K562 (cell line): ENCODE results near the gene IL27RA. TPM values are rescaled to one million over a fixed set of nuclear protein-coding genes. Genes with fewer than 3 reads are reported as not detected.

ENCODE experiments used
- ATAC-seq: fragments of 200-7000 bp; cut with Tn5 transposase; 3 replicates; pipeline ENCODE4 v1.9.1; 2020; ENCODE audit warnings: moderate library complexity
- BruUV-seq: library from RNA; stranded (reverse); fragments of 400-500 nt; replicated peaks from 2 replicates; lab custom pipeline; 2021; lab: Mats Ljungman, UMichigan
- CTCF ChIA-PET: fragments of 300-600 bp; formaldehyde crosslinking; extraction: SDS; loops from one replicate; lab custom pipeline; 2021; ENCODE audit warnings: low intra/inter-chr PET ratio; lab: Yijun Ruan, JAX
- POLR2A ChIA-PET: fragments of 300-600, 350-650 bp; sonication (Branson Sonifier 250); formaldehyde crosslinking; extraction: SDS; loops from one replicate; lab custom pipeline; 2021; ENCODE audit warnings: antibody characterized with exemption, inconsistent platforms; lab: Yijun Ruan, JAX
- DNase-seq, 4 experiments: peaks; one replicate each; pipeline versions ENCODE4 v3.0.0 to v3.0.0-alpha.2; 2011 to 2018; ENCODE audit warnings: low spot score in 3 of 4, mixed read lengths in 3 of 4; ENCODE audit errors: extremely low read depth in 1 of 4
- FAIRE-seq: peaks from 2 replicates; lab custom pipeline; 2011; peaks lifted over from hg19 to GRCh38; lab: Jason Lieb, UNC
- H2AFZ ChIP-seq: 2 replicates; pipeline ENCODE4 v1.6.0; 2011; ENCODE audit warnings: low read depth, low read length, control low read depth, inconsistent platforms
- H3K27ac ChIP-seq: fragments of 200-600 bp; 3 replicates; pipeline ENCODE4 v1.8.0; 2011; ENCODE audit warnings: low read depth, mild to moderate bottlenecking, control low read depth, inconsistent platforms, low read length, moderate library complexity, mixed read lengths; ENCODE audit errors: extremely low read depth
- H3K27me3 ChIP-seq, 2 experiments: fragments of 300-600 bp in 1 of 2; 2 replicates in 1 of 2; 3 replicates in 1 of 2; pipeline versions ENCODE4 v1.6.0 to v1.8.0; 2011; ENCODE audit warnings: inconsistent platforms in 2 of 2, low read length in 2 of 2, mild to moderate bottlenecking in 1 of 2, mixed read lengths in 1 of 2, moderate library complexity in 1 of 2; ENCODE audit not compliant: control insufficient read depth in 2 of 2, insufficient read depth in 2 of 2
- H3K36me3 ChIP-seq: fragments of 300-600 bp; 3 replicates; pipeline ENCODE4 v1.8.0; 2011; ENCODE audit warnings: mild to moderate bottlenecking, low read length, inconsistent platforms; ENCODE audit not compliant: control insufficient read depth, insufficient read depth
- H3K4me1 ChIP-seq, 2 experiments: fragments of 200-600 bp in 1 of 2; replicated peaks in 1 of 2; 2 replicates in 1 of 2; 3 replicates in 1 of 2; pipeline versions ENCODE4 v1.5.1 to v1.8.0; 2011; ENCODE audit warnings: inconsistent platforms in 2 of 2, low read length in 2 of 2, mild to moderate bottlenecking in 1 of 2, mixed read lengths in 1 of 2, moderate library complexity in 1 of 2; ENCODE audit not compliant: control insufficient read depth in 2 of 2, insufficient read depth in 2 of 2
- H3K4me2 ChIP-seq: 2 replicates; pipeline ENCODE4 v1.6.1; 2011; ENCODE audit warnings: low read length, control low read depth, inconsistent platforms, mixed read lengths; ENCODE audit not compliant: insufficient read depth
- H3K4me3 ChIP-seq: fragments of 200-600 bp; sonication (generic), shearing (Covaris generic); 2 replicates; pipeline ENCODE4 v1.5.1; 2016; ENCODE audit warnings: control low read depth, inconsistent platforms
- H3K79me2 ChIP-seq: fragments of 200-600 bp; 3 replicates; pipeline ENCODE4 v1.8.0; 2011; ENCODE audit warnings: low read length, inconsistent platforms; ENCODE audit not compliant: control insufficient read depth, insufficient read depth
- H3K9ac ChIP-seq, 2 experiments: 2 replicates each; pipeline versions ENCODE4 v1.6.0 to v1.6.1; 2011; ENCODE audit warnings: low read depth in 2 of 2, low read length in 2 of 2, control low read depth in 1 of 2, inconsistent platforms in 1 of 2, mild to moderate bottlenecking in 1 of 2, mixed read lengths in 1 of 2; ENCODE audit not compliant: insufficient read depth in 1 of 2
- H3K9me1 ChIP-seq: one replicate; pipeline ENCODE4 v1.6.0; 2011; ENCODE audit warnings: inconsistent platforms, mild to moderate bottlenecking, low read length, moderate library complexity; ENCODE audit not compliant: control insufficient read depth, insufficient read depth
- H3K9me3 ChIP-seq: replicated peaks from 2 replicates; pipeline ENCODE4 v1.5.1; 2011; ENCODE audit warnings: low read depth, low read length, inconsistent platforms; ENCODE audit not compliant: control insufficient read depth, insufficient read depth
- H4K20me1 ChIP-seq: replicated peaks from 2 replicates; pipeline ENCODE4 v1.6.1; 2011; ENCODE audit warnings: low read length, inconsistent platforms, mixed read lengths; ENCODE audit not compliant: control insufficient read depth, insufficient read depth
- BACH1 ChIP-seq: fragments of 200-800 bp; sonication (Bioruptor generic); IDR thresholded peaks from 2 replicates; pipeline ENCODE4 v1.6.1; 2016; ENCODE audit warnings: missing genetic modification characterization, missing compliant biosample characterization
- C11orf30 ChIP-seq: fragments of 450-650 bp; IDR thresholded peaks from 2 replicates; pipeline ENCODE4 v1.6.1; 2016; ENCODE audit warnings: low read depth, mild to moderate bottlenecking
- E2F6 ChIP-seq, 2 experiments: IDR thresholded peaks; 2 replicates each; pipeline ENCODE4 v1.6.1; 2011; ENCODE audit warnings: borderline replicate concordance in 1 of 2, control low read depth in 1 of 2, low read depth in 1 of 2, low read length in 1 of 2, mild to moderate bottlenecking in 1 of 2, mixed read lengths in 1 of 2, moderate library complexity in 1 of 2; ENCODE audit not compliant: insufficient read depth in 1 of 2, insufficient read length in 1 of 2, poor library complexity in 1 of 2, severe bottlenecking in 1 of 2; ENCODE audit errors: extremely low read depth in 1 of 2
- GATAD2B ChIP-seq: fragments of 450-650 bp; IDR thresholded peaks from 2 replicates; pipeline ENCODE4 v1.6.1; 2017; ENCODE audit warnings: mild to moderate bottlenecking, borderline replicate concordance
- KDM2B ChIP-seq: fragments of 250-450 bp; sonication (Bioruptor Pico); IDR thresholded peaks from 2 replicates; pipeline ENCODE4 v1.8.0; 2021; ENCODE audit warnings: mild to moderate bottlenecking, moderate library complexity
- MCM2 ChIP-seq: fragments of 450-650 bp; IDR thresholded peaks from 2 replicates; pipeline ENCODE4 v1.6.1; 2017; ENCODE audit warnings: low read depth, mild to moderate bottlenecking
- THRAP3 ChIP-seq: fragments of 450-650 bp; IDR thresholded peaks from 2 replicates; pipeline ENCODE4 v1.6.1; 2016; ENCODE audit warnings: mild to moderate bottlenecking, inconsistent platforms, borderline replicate concordance
- ZMIZ1 ChIP-seq, 2 experiments: fragments of 150-350 bp in 1 of 2; IDR thresholded peaks; 2 replicates each; pipeline ENCODE4 v1.6.1; 2012 to 2016; ENCODE audit warnings: low read depth in 2 of 2, low read length in 2 of 2, mild to moderate bottlenecking in 1 of 2, moderate library complexity in 1 of 2
- ZNF12 ChIP-seq: sonication (generic); formaldehyde crosslinking; IDR thresholded peaks from 2 replicates; pipeline ENCODE4 v1.4.0; 2020; ENCODE audit warnings: mild to moderate bottlenecking, missing genetic modification reagents
- WGBS: fragments of 100-300 bp; shearing (Covaris generic); methylation state at CpG from one replicate; pipeline ENCODE4 v1.1.6; 2016; ENCODE audit warnings: low coverage, mixed read lengths; ENCODE audit not compliant: insufficient coverage; ENCODE audit errors: missing lambda C conversion rate; 5-methylcytosine and 5-hydroxymethylcytosine counted together
- in situ Hi-C: fragments of 300-500 bp; cut with MboI; formaldehyde crosslinking; loops from 4 replicates; pipeline ENCODE4 v1.15.0; 2018; ENCODE audit warnings: inconsistent platforms, mixed read lengths
- intact Hi-C: fragments of 100-400 bp; cut with micrococcal nuclease; formaldehyde crosslinking; loops from 2 replicates; pipeline ENCODE4 v1.14.2; 2022
- polyA plus RNA-seq, 8 experiments: library from polyadenylated mRNA; depleted of rRNA in 4 of 8; stranded (reverse) in 5 of 8; unstranded in 3 of 8; fragments of >200 nt; fragmentation: Nextera tagmentation in 2 of 8; fragmentation: Illumina TruSeq in 1 of 8; extraction: Ambion mirVana in 2 of 8; extraction: Trizol in 1 of 8; gene quantifications; 2 replicates each; pipeline versions ENCODE4 v1.2.1 to v1.2.3, GENCODE V29; 2011 to 2014; ENCODE audit warnings: inconsistent platforms in 1 of 8, missing spikeins in 1 of 8
- total RNA-seq, 7 experiments: library from RNA; depleted of rRNA in 6 of 7; stranded (reverse); fragments of >200 nt in 6 of 7; fragmentation: Illumina TruSeq in 2 of 7; extraction: Trizol in 2 of 7; gene quantifications; 2 replicates each; pipeline versions ENCODE4 v1.2.1 to v1.2.3, GENCODE V29; 2011 to 2021; ENCODE audit warnings: low replicate concordance in 1 of 7

The IL27RA gene
- total and polyA plus RNA-seq, 9 of the 15 experiments (the other 6 are each of a cell fraction or from before 2014, with no cell fraction given): 1.9 to 15.9 (median 12.0) TPM

- ChIA-PET CTCF (no interaction called here), POLR2A (no interaction called here)
- H3K27me3 ChIP-seq: no peaks in the 10 kb centered on the region
- 93% methylated on average over 9 of the region's 9 CpGs for WGBS
- no peaks in the 10 kb centered on the region for H4K20me1 ChIP-seq
- H3K4me1 ChIP-seq: peaks cover 0 to 76% of the 10 kb centered on the region in 2 experiments; a peak in 2 of 5 replicates
- no TSS peak for BruUV-seq
- FAIRE-seq (no peak), ATAC-seq (no peak), DNase-seq (no peak)
- intact Hi-C loops (no loop called here), in situ Hi-C loops (no loop called here)
- TF ChIP-seq MCM2: no peak
- no peak for TF ChIP-seq E2F6 (IDR thresholded peaks at IDR 0.05; ENCODE audit: borderline replicate concordance in 1 of 2, extremely low read depth in 1 of 2, insufficient read depth in 1 of 2, insufficient read length in 1 of 2, low read depth in 1 of 2, low read length in 1 of 2, poor library complexity in 1 of 2, severe bottlenecking in 1 of 2)
- TF ChIP-seq ZNF12 (CRISPR knock-in tag): no peak
- TF ChIP-seq C11orf30: no peak
- TF ChIP-seq THRAP3: no peak
- no peak for TF ChIP-seq KDM2B (CRISPR knock-in tag)
- TF ChIP-seq ZMIZ1 (IDR thresholded peaks at IDR 0.05; ENCODE audit: low read depth in 2 of 2, low read length in 2 of 2): no peak
- TF ChIP-seq GATAD2B: no peak
- no peak for TF ChIP-seq BACH1 (tag)
- no peak overlapping the region for H3K9ac ChIP-seq
- H3K4me3 ChIP-seq: no peak overlapping the region
- H2AFZ ChIP-seq: no peak overlapping the region
- no peak overlapping the region for H3K4me2 ChIP-seq
- peaks cover 30% of the 10 kb centered on the region; the same call in 1 of the 3 replicates for H3K36me3 ChIP-seq
- no peaks in the 10 kb centered on the region for H3K79me2 ChIP-seq
- peaks cover 3% of the 10 kb centered on the region for H3K9me1 ChIP-seq
- H3K9me3 ChIP-seq: no peaks in the 10 kb centered on the region
- no peak overlapping the region for H3K27ac ChIP-seq
Observed at GRCh38 chr19:13982773-13983172, 48.8 kb upstream of the IL27RA start.
